ENCODE results near the gene PSMB9.
"Not testable (repeated sequence)": the region's sequence is repeated elsewhere in the genome, so short reads cannot be mapped to it uniquely, and the experiment has no call there.

Gene PSMB9

GRCh38 chr6:32853541-32854375 lies at the start of gene PSMB9, which contains the start of gene TAP1:
TSS of gene PSMB9 (plus strand) at chr6:32854192. CDS start at chr6:32854230, 38 bp downstream.
TSS of gene TAP1 (minus strand) at chr6:32853704. CDS start at chr6:32853636, 68 bp downstream.
- DNase-seq (ENCODE audit: low read depth, low spot score) = peak; percentile 94

GRCh38 chr6:32805404-32805803 lies 48.6 kb upstream of the PSMB9 start:
- DNase-seq (ENCODE audit: low read depth, low spot score) = not testable (repeated sequence)

- no peak for DNase-seq (ENCODE audit: low read depth, low spot score)
Observed at GRCh38 chr6:32807020-32807580, 46.9 kb upstream of the PSMB9 start.

GRCh38 chr6:32809171-32809570 lies 44.8 kb upstream of the PSMB9 start:
- DNase-seq (ENCODE audit: low read depth, low spot score) = no peak

- DNase-seq (ENCODE audit: low read depth, low spot score) = no peak
Observed at GRCh38 chr6:32814145-32814544, 39.8 kb upstream of the PSMB9 start.

GRCh38 chr6:32815115-32815514 lies 38.9 kb upstream of the PSMB9 start:
- no peak for DNase-seq (ENCODE audit: low read depth, low spot score)

GRCh38 chr6:32815996-32816395 lies 38.0 kb upstream of the PSMB9 start:
- DNase-seq (ENCODE audit: low read depth, low spot score) = no peak

GRCh38 chr6:32816746-32817204 lies 37.2 kb upstream of the PSMB9 start, which contains the start of gene HLA-DOB:
TSS of gene HLA-DOB (minus strand) at chr6:32817002. CDS start at chr6:32816951, 51 bp downstream.
- no peak for DNase-seq (ENCODE audit: low read depth, low spot score)

GRCh38 chr6:32818867-32819266 lies 35.1 kb upstream of the PSMB9 start:
- no peak for DNase-seq (ENCODE audit: low read depth, low spot score)

- DNase-seq (ENCODE audit: low read depth, low spot score) = peak; percentile 39
Observed at GRCh38 chr6:32819729-32820128, 34.3 kb upstream of the PSMB9 start.

- DNase-seq (ENCODE audit: low read depth, low spot score) = no peak
Observed at GRCh38 chr6:32825966-32826365, 28.0 kb upstream of the PSMB9 start.

GRCh38 chr6:32827025-32827424 lies 27.0 kb upstream of the PSMB9 start:
- no peak for DNase-seq (ENCODE audit: low read depth, low spot score)

- no peak for DNase-seq (ENCODE audit: low read depth, low spot score)
Observed at GRCh38 chr6:32829495-32829894, 24.5 kb upstream of the PSMB9 start.

- DNase-seq (ENCODE audit: low read depth, low spot score) = no peak
Observed at GRCh38 chr6:32830017-32830416, 24.0 kb upstream of the PSMB9 start.

- DNase-seq (ENCODE audit: low read depth, low spot score) = no peak
Observed at GRCh38 chr6:32830936-32831335, 23.1 kb upstream of the PSMB9 start.

GRCh38 chr6:32832535-32832934 lies 21.5 kb upstream of the PSMB9 start:
- DNase-seq (ENCODE audit: low read depth, low spot score) = no peak

GRCh38 chr6:32833664-32834063 lies 20.3 kb upstream of the PSMB9 start:
- DNase-seq (ENCODE audit: low read depth, low spot score) = no peak

- no peak for DNase-seq (ENCODE audit: low read depth, low spot score)
Observed at GRCh38 chr6:32835167-32835893, 18.7 kb upstream of the PSMB9 start.

GRCh38 chr6:32836873-32837272 lies 17.1 kb upstream of the PSMB9 start:
- no peak for DNase-seq (ENCODE audit: low read depth, low spot score)

- DNase-seq (ENCODE audit: low read depth, low spot score) = no peak
Observed at GRCh38 chr6:32837651-32838113, 16.3 kb upstream of the PSMB9 start.

- peak; percentile 95 for DNase-seq (ENCODE audit: low read depth, low spot score)
Observed at GRCh38 chr6:32838114-32838958, 15.7 kb upstream of the PSMB9 start, which contains the start of gene TAP2. TSS of gene TAP2 (minus strand) at chr6:32838739. CDS start at chr6:32838233, 506 bp downstream.
